ENCODE data around the gene SRGAP1. TPM values are rescaled to one million over a fixed set of nuclear protein-coding genes. Genes with fewer than 3 reads are reported as not detected.

The SRGAP1 gene
- total RNA-seq, 1 experiment from 2014 or later: 3.7 TPM

- no peak for DNase-seq (ENCODE audit: low read depth in 1 of 2, low spot score in 2 of 2)
- Histone ChIP-seq H3K27me3 (replicated peaks) (no peaks in the 10 kb centered on the region), H3K36me3 (no peaks in the 10 kb centered on the region), H3K9me3 (replicated peaks) (no peaks in the 10 kb centered on the region), H3K4me1 (replicated peaks) (peaks cover 3% of the 10 kb centered on the region), H3K27ac (no peak overlapping the region), H3K4me3 (no peak overlapping the region)
Measured at GRCh38 chr12:63927511-63927910, 83.0 kb downstream of the SRGAP1 start.

- no peaks in the 10 kb centered on the region for H3K36me3 ChIP-seq
- DNase-seq (ENCODE audit: low read depth in 1 of 2, low spot score in 2 of 2): no peak
- no peaks in the 10 kb centered on the region for H3K9me3 ChIP-seq (replicated peaks)
- H3K4me1 ChIP-seq (replicated peaks): no peaks in the 10 kb centered on the region
- no peak overlapping the region for H3K27ac ChIP-seq
- no peak overlapping the region for H3K4me3 ChIP-seq
- no peaks in the 10 kb centered on the region for H3K27me3 ChIP-seq (replicated peaks)
Measured at GRCh38 chr12:63928305-63928704, 83.8 kb downstream of the SRGAP1 start.

GRCh38 chr12:63929426-63929825 lies 84.9 kb downstream of the SRGAP1 start:
- H3K9me3 ChIP-seq (replicated peaks): no peaks in the 10 kb centered on the region
- no peak overlapping the region for H3K27ac ChIP-seq
- no peaks in the 10 kb centered on the region for H3K36me3 ChIP-seq
- no peaks in the 10 kb centered on the region for H3K27me3 ChIP-seq (replicated peaks)
- H3K4me1 ChIP-seq (replicated peaks): no peaks in the 10 kb centered on the region
- no peak for DNase-seq (ENCODE audit: low read depth in 1 of 2, low spot score in 2 of 2)
- H3K4me3 ChIP-seq: no peak overlapping the region

- Histone ChIP-seq H3K9me3 (replicated peaks) (no peaks in the 10 kb centered on the region), H3K36me3 (no peaks in the 10 kb centered on the region), H3K27ac (no peak overlapping the region), H3K4me3 (no peak overlapping the region), H3K27me3 (replicated peaks) (no peaks in the 10 kb centered on the region), H3K4me1 (replicated peaks) (no peaks in the 10 kb centered on the region)
- no peak for DNase-seq (ENCODE audit: low read depth in 1 of 2, low spot score in 2 of 2)
Measured at GRCh38 chr12:63930971-63931370, 86.5 kb downstream of the SRGAP1 start.

- DNase-seq (ENCODE audit: low read depth in 1 of 2, low spot score in 2 of 2): no peak
- Histone ChIP-seq H3K36me3 (no peaks in the 10 kb centered on the region), H3K9me3 (replicated peaks) (no peaks in the 10 kb centered on the region), H3K27me3 (replicated peaks) (no peaks in the 10 kb centered on the region), H3K4me3 (no peak overlapping the region), H3K27ac (no peak overlapping the region), H3K4me1 (replicated peaks) (no peaks in the 10 kb centered on the region)
Measured at GRCh38 chr12:63931703-63932102, 87.2 kb downstream of the SRGAP1 start.

- H3K4me3 ChIP-seq: no peak overlapping the region
- no peak overlapping the region for H3K27ac ChIP-seq
- no peaks in the 10 kb centered on the region for H3K36me3 ChIP-seq
- 0 out of 2 replicates have a peak, but pooled peaks cover 1% of the 10 kb centered on the region for H3K4me1 ChIP-seq (replicated peaks)
- DNase-seq (ENCODE audit: low read depth in 1 of 2, low spot score in 2 of 2): no peak
- H3K9me3 ChIP-seq (replicated peaks): no peaks in the 10 kb centered on the region
- H3K27me3 ChIP-seq (replicated peaks): no peaks in the 10 kb centered on the region
Measured at GRCh38 chr12:63934936-63935335, 90.4 kb downstream of the SRGAP1 start.

- H3K27ac ChIP-seq: no peak overlapping the region
- H3K4me1 ChIP-seq (replicated peaks): 0 out of 2 replicates have a peak, but pooled peaks cover 4% of the 10 kb centered on the region
Measured at GRCh38 chr12:63935361-63935760, 90.9 kb downstream of the SRGAP1 start.

GRCh38 chr12:63937378-63938316 lies 93.1 kb downstream of the SRGAP1 start:
- H3K27ac ChIP-seq: no peak overlapping the region
- H3K4me1 ChIP-seq (replicated peaks): 0 out of 2 replicates have a peak, but pooled peaks cover 7% of the 10 kb centered on the region

More at GRCh38 chr12:63935361-63935760, 90.9 kb downstream of the SRGAP1 start:
- H3K9me3 ChIP-seq (replicated peaks): no peaks in the 10 kb centered on the region
- no peak for DNase-seq (ENCODE audit: low read depth in 1 of 2, low spot score in 2 of 2)
- H3K27me3 ChIP-seq (replicated peaks): no peaks in the 10 kb centered on the region
- no peak overlapping the region for H3K4me3 ChIP-seq
- H3K36me3 ChIP-seq: no peaks in the 10 kb centered on the region

GRCh38 chr12:63940310-63941005 lies 96.0 kb downstream of the SRGAP1 start:
- Histone ChIP-seq H3K9me3 (replicated peaks) (no peaks in the 10 kb centered on the region), H3K4me1 (replicated peaks) (peaks cover 12% of the 10 kb centered on the region; the same call in 1 of the 2 replicates), H3K27me3 (replicated peaks) (no peaks in the 10 kb centered on the region), H3K27ac (no peak overlapping the region), H3K4me3 (no peak overlapping the region), H3K36me3 (peaks cover 7% of the 10 kb centered on the region; the same call in 1 of the 2 replicates)
- DNase-seq (ENCODE audit: low read depth in 1 of 2, low spot score in 2 of 2): no peak

More at GRCh38 chr12:63937378-63938316, 93.1 kb downstream of the SRGAP1 start:
- Histone ChIP-seq H3K36me3 (no peaks in the 10 kb centered on the region), H3K4me3 (no peak overlapping the region), H3K27me3 (replicated peaks) (no peaks in the 10 kb centered on the region), H3K9me3 (replicated peaks) (no peaks in the 10 kb centered on the region)
- DNase-seq (ENCODE audit: low read depth in 1 of 2, low spot score in 2 of 2): no peak

- H3K27me3 ChIP-seq (replicated peaks): no peaks in the 10 kb centered on the region
- peaks cover 12% of the 10 kb centered on the region; the same call in 1 of the 2 replicates for H3K4me1 ChIP-seq (replicated peaks)
- no peak overlapping the region for H3K27ac ChIP-seq
Measured at GRCh38 chr12:63941166-63941800, 96.8 kb downstream of the SRGAP1 start.

GRCh38 chr12:63941879-63942278 lies 97.4 kb downstream of the SRGAP1 start:
- peaks cover 12% of the 10 kb centered on the region; the same call in 1 of the 2 replicates for H3K4me1 ChIP-seq (replicated peaks)
- H3K9me3 ChIP-seq (replicated peaks): no peaks in the 10 kb centered on the region
- H3K27ac ChIP-seq: no peak overlapping the region
- peaks cover 7% of the 10 kb centered on the region; the same call in 1 of the 2 replicates for H3K36me3 ChIP-seq
- no peak overlapping the region for H3K4me3 ChIP-seq
- no peaks in the 10 kb centered on the region for H3K27me3 ChIP-seq (replicated peaks)
- DNase-seq (ENCODE audit: low read depth in 1 of 2, low spot score in 2 of 2): no peak

More at GRCh38 chr12:63941166-63941800, 96.8 kb downstream of the SRGAP1 start:
- no peak for DNase-seq (ENCODE audit: low read depth in 1 of 2, low spot score in 2 of 2)
- Histone ChIP-seq H3K9me3 (replicated peaks) (no peaks in the 10 kb centered on the region), H3K4me3 (no peak overlapping the region), H3K36me3 (peaks cover 7% of the 10 kb centered on the region; the same call in 1 of the 2 replicates)

GRCh38 chr12:63942464-63943241 lies 98.2 kb downstream of the SRGAP1 start:
- peaks cover 12% of the 10 kb centered on the region; the same call in 1 of the 2 replicates for H3K4me1 ChIP-seq (replicated peaks)
- no peaks in the 10 kb centered on the region for H3K9me3 ChIP-seq (replicated peaks)
- peaks cover 7% of the 10 kb centered on the region; the same call in 1 of the 2 replicates for H3K36me3 ChIP-seq
- H3K4me3 ChIP-seq: no peak overlapping the region
- no peak for DNase-seq (ENCODE audit: low read depth in 1 of 2, low spot score in 2 of 2)
- no peak overlapping the region for H3K27ac ChIP-seq
- H3K27me3 ChIP-seq (replicated peaks): no peaks in the 10 kb centered on the region

Data from SJSA1 (cell line).